SK-N-MC (cell line): ENCODE results near the gene NDC1.

ENCODE experiments used
- EZH2 ChIP-seq: fragments of 200-600 bp; sonication (generic); IDR thresholded peaks from one replicate; pipeline ENCODE4 v1.6.1; 2017; ENCODE audit warnings: antibody characterized with exemption
- FOXP2 ChIP-seq: optimal IDR thresholded peaks from 2 replicates; pipeline ENCODE3; 2011; ENCODE audit warnings: mild to moderate bottlenecking, moderate library complexity; ENCODE audit not compliant: insufficient read depth; ENCODE audit errors: extremely low read length, control extremely low read depth
- POLR2AphosphoS5 ChIP-seq: IDR thresholded peaks from 2 replicates; pipeline ENCODE4 v1.6.1; 2012; ENCODE audit warnings: mild to moderate bottlenecking, low read depth, low read length, borderline replicate concordance

DNA sequence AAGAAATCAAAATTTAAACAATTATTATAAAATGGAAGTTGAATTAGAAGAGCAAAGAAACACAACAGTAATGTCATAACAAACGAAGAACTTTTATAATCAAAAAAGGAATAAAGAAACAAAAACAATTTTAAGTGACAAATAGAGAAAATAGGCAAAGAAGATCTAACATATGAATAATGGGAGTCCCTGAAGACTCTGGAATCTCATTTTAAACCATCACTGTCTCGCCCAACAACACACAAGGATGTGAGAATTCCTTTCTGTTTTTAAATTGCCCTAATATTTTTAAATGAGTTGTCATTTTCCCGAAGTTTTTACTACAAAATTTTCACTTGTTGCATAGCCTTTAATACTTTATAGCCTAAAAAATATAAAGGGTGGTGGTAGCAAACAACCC lies 4.3 kb upstream of the NDC1 start:
- TF ChIP-seq EZH2 (no peak), POLR2AphosphoS5 (no peak), FOXP2 (no peak)
